NCI-H1092 (cell line): ENCODE results near the gene ZNF451.

Experiments
- DNase-seq: peaks from one replicate; lab custom pipeline; 2025; lab: John Stamatoyannopoulos, UW

The ZNF451 gene

GRCh38 chr6:57094689-57095088 is 4.7 kb downstream of the ZNF451 start:
- DNase-seq, result no peak

GRCh38 chr6:57097596-57097995 is 7.6 kb downstream of the ZNF451 start:
- no peak for DNase-seq

- DNase-seq, result no peak
These were observed 13.0 kb downstream of the ZNF451 start for GRCh38 chr6:57102976-57103375.

GRCh38 chr6:57104336-57104735 is 14.3 kb downstream of the ZNF451 start:
- no peak for DNase-seq

- DNase-seq, result no peak
These were observed 17.0 kb downstream of the ZNF451 start for GRCh38 chr6:57106990-57107389.

GRCh38 chr6:57108691-57109090 is 18.7 kb downstream of the ZNF451 start:
- DNase-seq, result no peak

- no peak for DNase-seq
These were observed 19.9 kb downstream of the ZNF451 start for GRCh38 chr6:57109880-57110279.

- no peak for DNase-seq
These were observed 23.1 kb downstream of the ZNF451 start for GRCh38 chr6:57113105-57113504.

- no peak for DNase-seq
These were observed 26.8 kb downstream of the ZNF451 start for GRCh38 chr6:57116776-57117175.

GRCh38 chr6:57117796-57118195 is 27.8 kb downstream of the ZNF451 start:
- no peak for DNase-seq

- DNase-seq, result no peak
These were observed 33.1 kb downstream of the ZNF451 start for GRCh38 chr6:57123111-57123510.

- DNase-seq, result no peak
These were observed 37.8 kb downstream of the ZNF451 start for GRCh38 chr6:57127763-57128162.

GRCh38 chr6:57130661-57131177 is 40.7 kb downstream of the ZNF451 start:
- no peak for DNase-seq

GRCh38 chr6:57134954-57135353 is 45.0 kb downstream of the ZNF451 start:
- DNase-seq, result no peak

- DNase-seq, result no peak
These were observed 45.9 kb downstream of the ZNF451 start for GRCh38 chr6:57135885-57136284.

GRCh38 chr6:57137350-57137749 is 47.4 kb downstream of the ZNF451 start:
- no peak for DNase-seq

GRCh38 chr6:57138026-57138425 is 48.0 kb downstream of the ZNF451 start:
- DNase-seq, result no peak

- DNase-seq, result no peak
These were observed 51.6 kb downstream of the ZNF451 start for GRCh38 chr6:57141451-57142177.

GRCh38 chr6:57142178-57142525 is 52.2 kb downstream of the ZNF451 start:
- DNase-seq, result no peak

- no peak for DNase-seq
These were observed 53.7 kb downstream of the ZNF451 start for GRCh38 chr6:57143690-57144089.

- no peak for DNase-seq
These were observed 57.4 kb downstream of the ZNF451 start for GRCh38 chr6:57147401-57147800.

GRCh38 chr6:57147955-57148858 is 58.2 kb downstream of the ZNF451 start:
- DNase-seq, result no peak

GRCh38 chr6:57158658-57159057 is 68.7 kb downstream of the ZNF451 start:
- DNase-seq, result no peak
